ENCODE measurements around the gene TMEM9.

GRCh38 chr1:201112173-201112731, 42.0 kb downstream of the TMEM9 start, which contains the start of gene CACNA1S:
- TF ChIP-seq EZH2 (IDR thresholded peaks at IDR 0.05) = no peak
- TF ChIP-seq POLR2AphosphoS5 (IDR thresholded peaks at IDR 0.05; ENCODE audit: borderline replicate concordance, low read depth, low read length) = no peak

Measured in SK-N-MC (cell line).